ENCODE data around the gene NPTN. TPM values are rescaled to one million over a fixed set of nuclear protein-coding genes. Genes with fewer than 3 reads are reported as not detected.
"Not testable (repeated sequence)": the region's sequence is repeated elsewhere in the genome, so short reads cannot be mapped to it uniquely, and the experiment has no call there.

The NPTN gene
- total RNA-seq, 3 donors from 2014 or later = 82.1 to 107 (median 104) TPM

DNA sequence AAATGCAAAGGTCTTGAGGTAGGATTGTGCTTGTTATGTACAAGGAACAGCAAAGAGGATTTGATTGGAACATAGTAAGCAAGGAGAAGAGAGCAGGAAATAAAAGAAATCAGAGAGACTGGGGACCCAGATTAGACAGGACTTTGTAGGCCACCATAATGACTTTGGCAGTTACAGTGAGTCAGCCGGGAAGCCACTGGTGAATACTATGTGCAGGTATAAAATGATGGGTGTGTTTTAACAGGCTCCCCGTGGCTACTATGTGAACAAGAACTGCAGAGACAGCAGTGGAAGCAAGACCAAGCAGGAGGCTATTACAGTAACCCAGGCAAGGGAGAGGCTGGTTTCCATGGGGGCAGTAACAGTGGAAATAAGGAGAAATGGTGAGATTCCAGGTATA, 55.2 kb downstream of the NPTN start:
- no peak for DNase-seq (ENCODE audit: low spot score in 2 of 2)
- Histone ChIP-seq H3K27ac (no peak overlapping the region), H3K9me3 (no peaks in the 10 kb centered on the region), H3K36me3 (no peaks in the 10 kb centered on the region), H3K4me3 (no peak overlapping the region), H3K27me3 (no peaks in the 10 kb centered on the region), H3K4me1 (no peaks in the 10 kb centered on the region)
- intact Hi-C loops (cut with DNase I; ENCODE audit: low total_unique reads) = no loop called here
- TF ChIP-seq POLR2A (IDR thresholded peaks at IDR 0.05) = no peak
- no peak for TF ChIP-seq CTCF (IDR thresholded peaks at IDR 0.05)
- no peak for TF ChIP-seq POLR2AphosphoS5 (IDR thresholded peaks at IDR 0.05)

- H3K27ac ChIP-seq; H3K9me3 ChIP-seq; H3K36me3 ChIP-seq; H3K27me3 ChIP-seq; H3K4me1 ChIP-seq; intact Hi-C loops (cut with DNase I; ENCODE audit: low total_unique reads); DNase-seq (ENCODE audit: low spot score in 2 of 2); H3K4me3 ChIP-seq: not testable (repeated sequence)
Observed at GRCh38 chr15:73577593-73577992, 55.6 kb downstream of the NPTN start.

DNA sequence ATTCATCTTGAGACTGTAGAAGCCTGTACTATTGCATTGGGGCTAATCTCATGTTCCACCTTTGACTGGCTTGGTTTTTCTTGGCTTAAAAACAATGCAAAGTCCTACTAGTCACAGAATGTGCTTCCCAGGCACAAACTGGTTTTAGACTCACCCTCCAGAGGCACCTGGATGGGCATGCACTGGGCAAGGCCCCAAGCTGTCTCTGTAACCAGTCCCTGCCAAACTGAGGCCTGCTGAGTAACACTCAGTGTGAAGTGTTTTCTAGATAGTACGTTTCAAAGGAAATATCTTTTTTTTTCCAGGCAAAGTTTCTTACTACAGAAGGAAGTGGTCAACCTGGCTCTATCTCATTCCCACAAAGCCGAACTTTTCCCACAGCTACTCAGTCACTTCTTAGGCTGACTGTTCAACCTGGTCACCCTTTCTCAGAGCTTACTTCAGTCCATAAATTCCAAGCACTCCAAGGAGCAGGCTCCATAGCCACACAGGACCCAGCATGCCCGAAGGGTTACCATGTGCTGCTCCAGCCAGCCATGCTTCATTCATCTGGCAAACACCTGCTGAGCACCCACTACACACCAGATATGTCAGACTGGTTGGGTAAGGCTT, 57.4 kb downstream of the NPTN start:
- intact Hi-C loops (cut with DNase I; ENCODE audit: low total_unique reads) = no loop called here
- TF ChIP-seq CTCF (IDR thresholded peaks at IDR 0.05) = no peak
- TF ChIP-seq POLR2A (IDR thresholded peaks at IDR 0.05) = no peak
- no peak for TF ChIP-seq POLR2AphosphoS5 (IDR thresholded peaks at IDR 0.05)
- H3K27me3 ChIP-seq = no peaks in the 10 kb centered on the region
- no peaks in the 10 kb centered on the region for H3K36me3 ChIP-seq
- H3K27ac ChIP-seq = peak overlapping the region in 1 of 2 donors; percentile 49
- H3K4me3 ChIP-seq = no peak overlapping the region
- DNase-seq (ENCODE audit: low spot score in 2 of 2) = peak in 1 of 2 donors; percentile 63
- H3K9me3 ChIP-seq = no peaks in the 10 kb centered on the region
- no peaks in the 10 kb centered on the region for H3K4me1 ChIP-seq

- no peak overlapping the region for H3K4me3 ChIP-seq
- no peaks in the 10 kb centered on the region for H3K9me3 ChIP-seq
- no peaks in the 10 kb centered on the region for H3K36me3 ChIP-seq
- DNase-seq (ENCODE audit: low spot score in 2 of 2) = no peak
- no peak for TF ChIP-seq POLR2AphosphoS5 (IDR thresholded peaks at IDR 0.05)
- no peak for TF ChIP-seq POLR2A (IDR thresholded peaks at IDR 0.05)
- TF ChIP-seq CTCF (IDR thresholded peaks at IDR 0.05) = no peak
- no peak overlapping the region for H3K27ac ChIP-seq
- no peaks in the 10 kb centered on the region for H3K27me3 ChIP-seq
- H3K4me1 ChIP-seq = no peaks in the 10 kb centered on the region
- intact Hi-C loops (cut with DNase I; ENCODE audit: low total_unique reads) = no loop called here
Observed at GRCh38 chr15:73573572-73573971, 59.6 kb downstream of the NPTN start.

DNA sequence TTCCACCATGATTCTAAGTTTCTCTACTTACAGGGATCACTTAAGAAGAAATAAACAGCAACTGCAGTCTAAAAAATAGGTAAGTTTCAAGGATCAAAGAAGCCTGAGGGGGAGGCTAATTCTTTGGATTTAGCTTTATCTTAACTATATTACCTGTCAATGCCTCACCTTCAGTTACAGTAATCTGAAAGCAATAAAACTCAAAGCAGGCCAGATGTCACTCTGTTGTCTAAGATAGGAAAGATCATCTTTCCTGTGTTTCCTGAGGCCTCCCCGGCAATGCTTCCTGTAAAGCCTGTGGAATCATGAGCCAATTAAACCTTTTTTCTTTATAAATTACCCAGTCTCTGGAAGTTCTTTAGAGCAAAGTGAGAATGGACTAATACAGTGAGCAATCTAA, 60.2 kb downstream of the NPTN start:
- no peak overlapping the region for H3K27ac ChIP-seq
- intact Hi-C loops (cut with DNase I; ENCODE audit: low total_unique reads) = no loop called here
- no peaks in the 10 kb centered on the region for H3K36me3 ChIP-seq

More for the DNA sequence above, 60.2 kb downstream of the NPTN start:
- Histone ChIP-seq H3K4me3 (no peak overlapping the region), H3K27me3 (no peaks in the 10 kb centered on the region), H3K4me1 (no peaks in the 10 kb centered on the region), H3K9me3 (no peaks in the 10 kb centered on the region)
- DNase-seq (ENCODE audit: low spot score in 2 of 2) = no peak
- TF ChIP-seq POLR2AphosphoS5 (IDR thresholded peaks at IDR 0.05) (no peak), CTCF (IDR thresholded peaks at IDR 0.05) (no peak), POLR2A (IDR thresholded peaks at IDR 0.05) (no peak)

Measured in breast epithelium (tissue), 4 donors.